Lower lobe of right lung (tissue), 2 donors: Measurements from ENCODE around the gene ADGRE2. TPM values are rescaled to one million over a fixed set of nuclear protein-coding genes. Genes with fewer than 3 reads are reported as not detected.
"Not testable (repeated sequence)": the region's sequence is repeated elsewhere in the genome, so short reads cannot be mapped to it uniquely, and the experiment has no call there.

ENCODE experiments used
- ATAC-seq, 2 donors: fragments of 200-7000 bp; cut with Tn5 transposase; one replicate each; pipeline ENCODE4 v1.9.1; 2020 to 2022; ENCODE audit warnings: mild to moderate bottlenecking in 2 of 2, moderate library complexity in 2 of 2
- DNase-seq: peaks from one replicate; pipeline ENCODE4 v3.0.0-alpha.2; 2020
- H3K27ac ChIP-seq: fragments of 200-600 bp; one replicate; pipeline ENCODE4 v1.8.0; 2022
- H3K27me3 ChIP-seq: fragments of 200-600 bp; one replicate; pipeline ENCODE4 v1.8.0; 2022; ENCODE audit warnings: low read depth
- H3K36me3 ChIP-seq: fragments of 200-600 bp; one replicate; pipeline ENCODE4 v1.8.0; 2022; ENCODE audit warnings: mild to moderate bottlenecking
- H3K4me1 ChIP-seq: fragments of 200-600 bp; one replicate; pipeline ENCODE4 v1.8.0; 2022
- H3K4me3 ChIP-seq: fragments of 200-600 bp; one replicate; pipeline ENCODE4 v1.8.0; 2022; ENCODE audit warnings: mild to moderate bottlenecking
- H3K9me3 ChIP-seq: fragments of 200-600 bp; one replicate; pipeline ENCODE4 v1.8.0; 2022
- intact Hi-C: fragments of 100-400 bp; cut with DNase I; formaldehyde crosslinking; loops from one replicate; pipeline ENCODE4 v1.11.0; 2022
- total RNA-seq: library from RNA; stranded (reverse); fragmentation: NEBNext Ultra II Directional; extraction: Animal tissue kit (Norgen Biotek cat#: 25700); gene quantifications from one replicate; pipeline ENCODE4 v1.2.1, GENCODE V29; 2021
- TF ChIP-seq, protein P1 (sequence below): fragments of 200-600 bp; IDR thresholded peaks from one replicate; pipeline ENCODE4 v1.8.0; 2022; ENCODE audit warnings: antibody characterized with exemption, mild to moderate bottlenecking
- donor health status: DM: no; HTN: yes; CAD: no; lungs with severe emphysema.

Gene ADGRE2
- total RNA-seq, 1 donor from 2014 or later, result 19.9 TPM

DNA sequence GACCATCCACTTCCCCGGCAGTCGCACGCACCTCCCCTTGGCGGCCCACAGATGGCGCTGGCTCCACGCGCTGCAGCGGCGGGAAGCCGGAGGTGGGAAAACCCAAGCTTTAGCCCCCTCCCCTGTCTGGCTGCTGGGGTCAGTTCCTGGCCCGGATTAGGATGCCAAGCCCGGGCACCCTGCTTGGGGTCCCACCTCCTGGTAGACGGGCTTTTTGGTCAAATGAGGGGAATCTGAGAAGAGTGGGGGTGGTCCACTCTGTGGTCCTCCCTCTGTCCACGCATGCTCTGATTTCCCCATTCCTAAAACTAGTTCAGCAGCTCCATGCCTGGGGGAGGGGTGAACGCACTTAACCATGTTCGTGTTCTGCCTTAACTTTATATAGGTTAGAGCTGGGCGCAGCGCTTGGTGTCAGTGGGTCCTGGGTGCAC is 8.1 kb upstream of the ADGRE2 start:
- TF ChIP-seq, protein P1, sequence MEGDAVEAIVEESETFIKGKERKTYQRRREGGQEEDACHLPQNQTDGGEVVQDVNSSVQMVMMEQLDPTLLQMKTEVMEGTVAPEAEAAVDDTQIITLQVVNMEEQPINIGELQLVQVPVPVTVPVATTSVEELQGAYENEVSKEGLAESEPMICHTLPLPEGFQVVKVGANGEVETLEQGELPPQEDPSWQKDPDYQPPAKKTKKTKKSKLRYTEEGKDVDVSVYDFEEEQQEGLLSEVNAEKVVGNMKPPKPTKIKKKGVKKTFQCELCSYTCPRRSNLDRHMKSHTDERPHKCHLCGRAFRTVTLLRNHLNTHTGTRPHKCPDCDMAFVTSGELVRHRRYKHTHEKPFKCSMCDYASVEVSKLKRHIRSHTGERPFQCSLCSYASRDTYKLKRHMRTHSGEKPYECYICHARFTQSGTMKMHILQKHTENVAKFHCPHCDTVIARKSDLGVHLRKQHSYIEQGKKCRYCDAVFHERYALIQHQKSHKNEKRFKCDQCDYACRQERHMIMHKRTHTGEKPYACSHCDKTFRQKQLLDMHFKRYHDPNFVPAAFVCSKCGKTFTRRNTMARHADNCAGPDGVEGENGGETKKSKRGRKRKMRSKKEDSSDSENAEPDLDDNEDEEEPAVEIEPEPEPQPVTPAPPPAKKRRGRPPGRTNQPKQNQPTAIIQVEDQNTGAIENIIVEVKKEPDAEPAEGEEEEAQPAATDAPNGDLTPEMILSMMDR, result peak; percentile 65
- DNase-seq (peak; percentile 63), ATAC-seq (peak; percentile 39 to 50)
- Histone ChIP-seq H3K27ac (no peak overlapping the region), H3K4me3 (no peak overlapping the region), H3K9me3 (no peaks in the 10 kb centered on the region), H3K36me3 (no peaks in the 10 kb centered on the region), H3K27me3 (peaks cover 11% of the 10 kb centered on the region), H3K4me1 (peaks cover 4% of the 10 kb centered on the region)
- intact Hi-C loops, result no loop called here

DNA sequence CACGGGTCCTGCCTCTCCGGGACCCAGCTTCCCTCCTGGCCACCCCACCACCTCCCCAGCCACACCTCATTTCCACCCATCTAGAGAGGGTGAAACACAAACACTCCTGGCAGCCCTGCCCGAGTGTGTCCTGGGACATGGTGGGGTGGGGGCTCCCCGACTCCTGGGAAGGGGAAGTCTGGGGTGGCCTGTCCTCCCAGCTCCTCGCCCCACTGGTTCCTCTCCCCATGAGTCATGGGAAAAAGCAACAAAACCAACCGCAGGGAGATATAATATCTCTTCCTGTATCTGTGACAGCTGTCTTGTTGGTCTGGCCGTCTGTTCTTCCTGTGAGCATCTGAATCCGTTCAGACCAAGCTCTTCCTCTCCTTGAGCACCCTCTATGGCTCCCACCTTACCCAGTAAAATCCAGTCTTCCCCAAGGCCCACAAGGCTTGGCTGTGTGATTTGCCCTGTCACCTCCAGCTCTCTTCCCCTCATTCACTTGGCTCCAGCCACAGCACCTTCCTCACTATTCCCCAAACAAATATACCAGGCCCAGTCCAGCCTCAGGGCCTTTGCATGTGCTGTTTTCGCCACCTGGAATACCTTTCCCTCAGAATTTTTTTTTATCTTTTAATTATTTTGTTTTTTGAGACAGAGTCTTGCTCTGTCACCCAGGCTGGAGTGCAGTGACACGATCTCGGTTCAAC is 6.9 kb upstream of the ADGRE2 start:
- peak overlapping the region; percentile 49 for H3K27ac ChIP-seq
- peak; percentile 80 for DNase-seq
- H3K4me1 ChIP-seq, H3K4me3 ChIP-seq, intact Hi-C loops, H3K36me3 ChIP-seq, H3K9me3 ChIP-seq: not testable (repeated sequence)
- peak; percentile 83 to 91 for ATAC-seq
- H3K27me3 ChIP-seq, result peaks cover 11% of the 10 kb centered on the region

DNA sequence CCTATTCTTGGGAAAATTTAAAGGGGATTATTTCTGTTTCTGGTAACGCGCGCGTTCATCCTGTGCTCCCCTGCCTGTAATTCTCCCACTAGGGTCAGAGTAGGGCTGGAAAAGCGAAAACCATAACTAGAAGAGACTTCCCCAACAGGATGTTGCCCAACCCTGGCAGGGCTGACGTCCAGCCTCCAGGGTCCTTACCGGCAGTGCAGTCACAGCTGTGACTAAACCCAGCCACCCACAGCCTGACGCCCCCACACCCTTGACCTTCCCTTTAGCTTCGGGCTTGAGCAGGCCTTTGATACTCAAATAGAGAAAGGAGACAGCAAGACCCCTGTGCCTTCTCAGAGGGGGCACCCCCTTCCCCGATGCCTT is 6.4 kb upstream of the ADGRE2 start:
- DNase-seq (peak; percentile 89), ATAC-seq (peak; percentile 86 to 93)
- intact Hi-C loops, H3K9me3 ChIP-seq, H3K4me3 ChIP-seq, H3K4me1 ChIP-seq, H3K36me3 ChIP-seq: not testable (repeated sequence)
- Histone ChIP-seq H3K27ac (peak overlapping the region; percentile 49), H3K27me3 (peaks cover 11% of the 10 kb centered on the region)

DNA sequence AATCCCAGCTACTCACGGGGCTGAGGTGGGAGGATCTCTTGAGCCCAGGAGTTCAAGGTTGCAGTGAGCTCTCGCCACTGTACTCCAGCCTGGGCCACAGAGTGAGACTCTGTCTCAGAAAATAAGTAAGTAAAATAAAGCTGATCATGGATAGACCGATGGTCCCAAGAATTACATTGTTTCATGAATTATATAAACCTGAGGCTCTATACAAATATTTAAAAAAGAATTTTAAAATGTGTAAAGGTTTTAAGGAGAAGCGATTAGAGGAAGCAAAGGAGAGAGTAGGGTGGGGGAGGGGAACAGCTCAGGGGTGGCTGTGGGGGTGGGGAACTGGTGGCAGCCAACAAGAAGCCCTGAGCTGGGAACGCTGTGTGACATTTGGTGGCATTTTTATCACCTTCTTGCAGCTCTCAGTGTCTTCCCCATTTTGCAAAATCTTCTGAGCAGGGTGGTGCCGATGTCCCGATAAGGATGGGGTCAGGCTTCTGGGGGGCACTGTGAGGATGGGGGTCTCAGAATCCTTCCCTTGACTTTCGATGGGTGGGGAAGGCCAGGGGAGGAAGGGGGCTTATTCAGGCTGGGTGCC is 5.1 kb upstream of the ADGRE2 start:
- peaks cover 18% of the 10 kb centered on the region for H3K27me3 ChIP-seq
- peak; percentile 30 to 33 for ATAC-seq
- H3K4me3 ChIP-seq, H3K9me3 ChIP-seq, intact Hi-C loops, DNase-seq, H3K36me3 ChIP-seq, H3K4me1 ChIP-seq: not testable (repeated sequence)
- H3K27ac ChIP-seq, result peak overlapping the region; percentile 38

DNA sequence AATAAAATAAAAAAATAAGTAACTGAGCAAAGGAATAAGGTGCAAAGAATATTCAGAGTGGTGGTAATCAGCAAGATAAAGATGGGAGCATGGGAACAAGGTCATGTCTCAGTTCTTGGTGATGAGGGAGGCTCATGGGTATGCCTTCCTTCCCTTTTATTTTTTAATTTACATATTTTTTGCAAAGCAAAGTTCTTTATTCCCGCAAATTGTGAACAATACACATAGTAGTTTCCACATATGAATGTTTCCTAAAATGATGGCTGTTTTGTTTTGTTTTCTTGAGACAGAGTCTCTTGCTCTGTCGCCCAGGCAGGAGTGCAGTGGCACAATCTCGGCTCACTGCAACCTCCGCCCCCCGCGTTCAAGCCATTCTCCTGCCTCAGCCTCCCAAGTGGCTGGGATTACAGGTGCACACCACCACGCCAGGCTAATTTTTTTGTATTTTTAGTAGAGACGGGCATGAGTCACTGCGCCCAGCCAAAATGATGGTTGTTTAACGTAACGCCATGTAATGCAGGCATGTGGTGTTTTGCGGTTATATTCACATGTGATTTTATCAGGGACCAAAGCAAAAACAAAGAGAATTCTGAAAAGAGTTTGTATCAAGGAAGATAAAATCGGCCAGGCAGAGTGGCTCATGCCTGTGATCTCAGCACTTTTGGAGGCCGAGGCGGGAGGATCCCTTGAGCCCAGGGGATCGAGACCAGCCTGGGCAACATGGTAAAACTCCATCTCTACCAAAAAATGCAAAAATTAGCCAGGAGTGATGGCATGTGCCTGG is 4.5 kb upstream of the ADGRE2 start:
- Histone ChIP-seq H3K27me3 (peaks cover 18% of the 10 kb centered on the region), H3K27ac (peak overlapping the region; percentile 38), H3K9me3 (no peaks in the 10 kb centered on the region), H3K4me3 (no peak overlapping the region), H3K36me3 (no peaks in the 10 kb centered on the region), H3K4me1 (peaks cover 4% of the 10 kb centered on the region)
- intact Hi-C loops, result no loop called here
- ATAC-seq (no peak), DNase-seq (no peak)
- TF ChIP-seq, protein P1, result no peak

GRCh38 chr19:14781713-14782536 is 3.6 kb upstream of the ADGRE2 start:
- intact Hi-C loops, H3K4me1 ChIP-seq, DNase-seq, ATAC-seq, H3K4me3 ChIP-seq, H3K36me3 ChIP-seq, H3K9me3 ChIP-seq, H3K27ac ChIP-seq: not testable (repeated sequence)
- H3K27me3 ChIP-seq, result peaks cover 22% of the 10 kb centered on the region

- H3K4me1 ChIP-seq, ATAC-seq, H3K4me3 ChIP-seq, H3K36me3 ChIP-seq, intact Hi-C loops, H3K27ac ChIP-seq, DNase-seq, H3K9me3 ChIP-seq: not testable (repeated sequence)
- peaks cover 19% of the 10 kb centered on the region for H3K27me3 ChIP-seq
Measured at GRCh38 chr19:14780622-14781225, 2.4 kb upstream of the ADGRE2 start.
